KG1 (cell line): Measurements from ENCODE around the gene HSPG2.
"Not testable (repeated sequence)": the region's sequence is repeated elsewhere in the genome, so short reads cannot be mapped to it uniquely, and the experiment has no call there.

Source experiments
- DNase-seq: peaks from one replicate; lab custom pipeline; 2025; lab: John Stamatoyannopoulos, UW

The HSPG2 gene

DNA sequence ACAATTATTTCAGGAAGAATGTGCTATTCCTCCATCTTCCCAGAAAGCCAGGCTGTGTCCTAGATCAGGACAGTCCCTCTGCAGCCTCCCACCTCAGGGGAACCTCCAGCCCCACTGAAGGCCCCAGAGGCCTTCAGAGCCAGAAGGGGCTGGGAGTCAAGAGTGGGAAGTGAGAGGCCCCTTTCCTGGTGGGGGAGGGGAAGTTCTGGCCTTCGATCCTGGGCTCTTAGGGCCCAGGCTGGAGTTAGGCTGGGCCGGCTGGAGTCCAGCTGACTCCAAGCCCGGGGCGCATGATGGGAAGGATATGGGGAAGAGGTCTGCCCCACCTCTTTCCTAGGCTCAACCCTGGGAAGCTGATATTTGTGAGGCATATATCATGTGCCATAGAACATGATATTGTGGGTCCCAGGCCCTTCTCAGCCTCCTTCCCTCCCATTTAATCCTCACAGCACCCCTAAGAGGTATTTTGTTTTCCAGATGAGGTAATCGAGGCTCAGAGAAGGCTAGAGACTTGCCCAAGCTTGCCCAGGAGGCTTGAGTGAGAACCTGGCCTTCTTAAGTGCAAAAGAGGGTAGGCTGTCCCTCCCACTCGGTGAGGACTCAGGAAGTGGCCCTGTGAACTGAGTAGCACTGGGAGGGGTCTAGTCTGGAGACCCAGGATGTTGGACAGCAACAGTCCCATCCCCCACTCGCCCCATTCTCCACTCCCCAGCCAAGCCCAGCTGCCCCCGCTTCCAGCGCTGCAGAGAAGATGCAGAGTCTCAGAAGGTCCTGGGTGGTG is 18.6 kb upstream of the HSPG2 start:
- no peak for DNase-seq

GRCh38 chr1:21955058-21955457 is 17.9 kb upstream of the HSPG2 start:
- no peak for DNase-seq

DNA sequence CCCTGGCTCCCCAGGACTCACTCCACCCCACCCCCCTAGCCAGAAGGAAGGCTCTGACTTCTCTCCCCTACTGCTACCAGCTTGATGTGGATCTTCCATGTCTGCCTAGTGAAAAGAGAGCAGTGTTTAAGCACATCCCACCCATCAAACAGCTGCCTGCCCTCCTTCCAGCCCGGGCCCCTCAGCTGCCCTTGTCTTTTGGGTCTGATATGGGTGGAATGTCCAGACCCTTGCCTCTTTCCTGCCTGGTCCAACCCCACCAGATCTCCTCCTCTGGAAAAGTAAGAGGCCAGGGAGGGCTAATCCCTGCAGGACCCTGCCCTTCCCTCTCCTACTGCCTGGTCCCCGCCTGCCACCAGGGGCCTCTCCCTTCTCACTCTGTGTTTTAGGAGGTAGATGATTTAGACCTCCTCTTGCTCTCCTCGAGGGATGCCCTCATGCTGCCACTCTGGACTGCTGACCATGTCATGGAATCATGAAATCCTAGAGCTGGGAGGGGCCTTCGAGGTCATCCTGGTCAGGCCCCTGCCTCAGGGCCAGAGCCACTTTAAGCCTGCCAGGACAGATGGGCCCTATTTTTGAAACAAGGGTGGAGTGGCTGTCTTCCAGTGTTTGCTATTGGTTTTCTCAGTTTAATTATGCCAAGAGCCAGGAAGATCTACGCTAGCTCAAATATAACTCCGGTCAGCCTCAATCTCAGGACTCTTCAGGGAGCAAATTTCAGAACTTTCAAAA is 15.8 kb upstream of the HSPG2 start:
- no peak for DNase-seq

- DNase-seq: no peak
Observed at GRCh38 chr1:21951226-21951870, 14.2 kb upstream of the HSPG2 start.

DNA sequence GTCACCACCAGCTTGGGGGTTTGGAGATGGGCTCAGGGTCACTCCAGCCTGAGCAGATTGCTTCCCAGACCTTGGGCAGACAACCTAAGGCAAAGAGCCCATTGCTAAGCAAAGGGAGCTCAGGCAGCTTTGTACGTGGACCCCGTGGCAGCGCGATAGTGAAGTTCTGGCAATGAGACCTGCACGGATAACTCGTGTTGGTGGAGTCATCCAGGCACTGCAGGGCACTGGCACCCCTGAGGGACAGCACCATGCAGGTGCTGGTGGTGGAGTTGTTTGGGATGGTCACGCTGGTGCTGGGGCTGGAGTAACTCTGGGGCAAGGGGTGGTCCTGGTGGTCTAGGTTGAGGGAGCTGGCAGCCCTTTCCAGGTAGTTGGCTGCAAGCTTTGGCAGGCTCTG is 13.6 kb upstream of the HSPG2 start:
- DNase-seq: no peak

- DNase-seq: no peak
Observed at GRCh38 chr1:21946836-21947587, 9.9 kb upstream of the HSPG2 start.

DNA sequence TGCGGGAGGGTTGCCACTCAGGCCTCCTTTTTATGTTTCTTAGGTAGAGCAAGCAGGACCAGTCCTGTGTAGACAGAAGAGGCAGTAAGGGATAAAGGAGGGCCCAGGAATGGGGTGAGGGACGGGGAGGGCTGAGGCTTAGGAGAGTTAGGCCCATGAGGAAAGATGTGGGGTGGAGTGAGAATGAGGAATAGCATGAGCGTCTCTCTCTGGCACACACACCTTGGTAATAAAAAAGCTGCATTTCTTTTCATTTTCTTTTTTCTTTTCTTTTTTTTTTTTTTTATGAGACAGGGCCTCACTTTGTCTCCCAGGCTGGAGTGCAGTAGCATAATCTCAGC is 7.6 kb upstream of the HSPG2 start:
- no peak for DNase-seq

GRCh38 chr1:21942959-21943640 is 6.0 kb upstream of the HSPG2 start:
- DNase-seq: not testable (repeated sequence)

DNA sequence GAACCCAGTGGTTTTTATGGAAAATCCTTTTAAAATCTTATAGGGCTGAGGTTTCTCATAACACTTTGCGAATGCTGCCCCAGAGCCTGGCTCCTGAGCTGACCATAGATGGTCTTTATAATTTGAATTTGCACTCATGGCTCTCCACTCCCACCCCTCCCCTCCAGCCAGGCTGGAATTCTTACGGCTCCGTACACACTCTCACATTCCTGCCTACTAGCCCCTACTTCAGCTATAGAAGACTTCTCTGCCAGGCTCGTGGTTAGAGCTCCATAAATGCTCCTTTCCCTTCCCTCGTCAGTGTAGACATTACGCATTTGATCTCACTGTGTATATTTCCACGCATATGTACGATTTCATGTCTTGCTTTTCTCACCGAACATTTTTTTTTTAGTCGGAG is 5.4 kb upstream of the HSPG2 start:
- no peak for DNase-seq

DNA sequence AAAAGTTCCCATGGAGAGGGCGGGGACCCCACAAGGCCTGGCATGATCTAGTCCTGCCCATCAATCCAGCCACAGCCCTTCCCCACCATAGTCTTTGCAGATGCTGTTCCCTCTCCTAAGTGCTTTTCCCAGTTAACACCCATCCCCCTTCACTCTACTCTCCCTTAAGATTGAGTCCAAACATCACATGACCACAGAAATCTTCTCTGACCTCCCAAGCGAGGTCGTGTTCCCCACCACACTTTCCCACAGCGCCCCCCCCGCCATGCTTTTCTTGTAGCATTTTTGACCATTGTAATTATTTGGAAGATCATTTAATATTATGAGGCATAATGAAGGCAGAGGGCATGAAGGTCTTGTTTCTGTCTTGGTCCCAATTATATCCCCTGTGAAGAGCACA is 4.3 kb upstream of the HSPG2 start:
- DNase-seq: no peak

DNA sequence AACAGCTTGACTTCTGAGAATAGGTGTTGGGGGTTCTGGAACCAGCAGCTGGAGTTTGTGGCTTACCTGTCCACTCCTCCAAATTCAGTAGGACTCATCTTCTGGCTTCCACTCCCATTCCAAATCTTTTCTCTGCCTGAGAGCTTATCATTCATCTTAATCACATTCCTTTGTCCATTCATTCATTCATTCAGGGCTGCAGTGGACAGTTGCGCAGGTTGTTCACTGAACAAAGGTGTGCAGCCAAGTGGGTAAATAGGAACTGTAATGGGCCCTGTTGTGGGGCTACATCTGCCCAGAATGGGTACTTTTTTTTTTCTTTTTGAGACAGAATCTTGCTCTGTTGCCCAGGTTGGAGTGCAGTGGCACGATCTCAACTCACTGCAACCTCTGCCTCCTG is 3.4 kb upstream of the HSPG2 start:
- DNase-seq: no peak

DNA sequence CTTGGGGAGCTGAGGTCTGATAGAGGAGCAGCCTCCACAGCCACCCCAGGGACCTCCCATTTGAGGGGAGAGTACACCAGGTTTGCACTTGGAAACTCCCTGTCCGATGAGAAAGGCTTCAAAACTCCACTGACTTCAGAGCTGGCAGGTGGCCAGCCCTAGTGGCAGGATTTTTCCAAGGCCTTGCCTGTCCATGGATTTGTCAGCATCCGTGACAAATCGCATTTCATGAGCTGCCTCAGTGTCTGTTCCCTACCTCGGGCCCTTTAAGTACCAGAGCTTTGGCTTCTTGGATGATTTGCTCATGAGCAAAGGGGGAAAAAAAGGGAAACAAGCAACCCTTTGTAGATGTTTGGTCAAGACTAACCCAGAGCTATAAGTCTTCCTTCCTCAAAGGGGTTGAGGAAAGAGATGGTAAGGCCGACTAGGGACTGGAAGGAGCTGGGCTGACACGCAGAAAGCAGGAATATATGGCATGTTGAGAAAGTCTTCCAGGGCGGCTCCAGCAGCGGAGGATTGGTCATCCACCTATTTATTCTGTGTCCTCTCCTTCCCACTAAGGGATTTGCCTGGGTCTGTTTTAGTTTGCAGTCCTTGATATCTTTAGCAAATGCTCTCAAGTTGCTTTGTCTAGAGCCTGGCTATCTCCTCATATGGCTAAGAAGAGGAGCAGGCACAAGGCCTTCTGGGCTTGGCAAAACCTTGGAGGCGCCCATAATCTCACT is 2.7 kb upstream of the HSPG2 start:
- DNase-seq: no peak

DNA sequence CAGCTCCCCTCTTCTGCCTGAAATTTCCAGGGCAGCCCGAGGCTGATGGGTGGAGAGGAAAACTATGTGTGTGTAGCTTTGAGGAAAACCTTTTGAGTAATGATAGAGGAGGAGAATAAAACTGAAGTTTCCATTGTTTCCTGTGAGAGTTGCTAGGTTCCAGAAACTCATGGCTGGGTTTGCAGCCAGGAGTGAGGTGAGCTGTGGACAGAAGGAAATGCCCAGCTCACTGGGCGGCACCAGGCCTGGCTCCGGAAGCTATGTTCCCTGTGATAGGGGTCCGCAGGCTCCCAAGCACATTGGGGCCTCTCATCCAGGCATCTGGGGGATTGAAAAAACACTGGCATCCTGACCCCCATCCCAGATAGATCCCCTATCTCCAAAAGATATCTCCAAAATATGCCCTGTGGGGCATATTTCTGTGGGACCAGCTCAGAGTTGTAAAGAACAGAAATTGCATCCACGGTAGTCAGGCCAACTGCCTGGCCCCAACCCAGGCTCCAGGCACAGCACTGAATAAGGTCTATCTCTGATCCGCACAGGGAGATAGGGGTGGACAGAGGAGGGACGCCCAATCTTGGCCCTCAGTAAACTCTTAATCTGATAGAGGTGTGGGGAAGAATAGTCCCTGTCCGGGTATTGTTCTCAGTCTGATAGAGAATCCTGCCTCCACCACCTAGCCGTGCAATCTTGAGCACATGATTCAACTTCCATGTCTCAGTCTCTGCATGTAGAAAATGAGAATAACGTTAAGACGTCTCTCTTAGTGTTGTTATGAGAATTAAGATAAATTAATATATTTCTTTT is 1.8 kb upstream of the HSPG2 start:
- no peak for DNase-seq

GRCh38 chr1:21937372-21938121 is 437 bp upstream of the HSPG2 start:
- DNase-seq: no peak

GRCh38 chr1:21936366-21937031 is 611 bp downstream of the HSPG2 start:
- DNase-seq: no peak

GRCh38 chr1:21935891-21936365 is 1.2 kb downstream of the HSPG2 start:
- no peak for DNase-seq

GRCh38 chr1:21935393-21935804 is 1.7 kb downstream of the HSPG2 start:
- DNase-seq: no peak

DNA sequence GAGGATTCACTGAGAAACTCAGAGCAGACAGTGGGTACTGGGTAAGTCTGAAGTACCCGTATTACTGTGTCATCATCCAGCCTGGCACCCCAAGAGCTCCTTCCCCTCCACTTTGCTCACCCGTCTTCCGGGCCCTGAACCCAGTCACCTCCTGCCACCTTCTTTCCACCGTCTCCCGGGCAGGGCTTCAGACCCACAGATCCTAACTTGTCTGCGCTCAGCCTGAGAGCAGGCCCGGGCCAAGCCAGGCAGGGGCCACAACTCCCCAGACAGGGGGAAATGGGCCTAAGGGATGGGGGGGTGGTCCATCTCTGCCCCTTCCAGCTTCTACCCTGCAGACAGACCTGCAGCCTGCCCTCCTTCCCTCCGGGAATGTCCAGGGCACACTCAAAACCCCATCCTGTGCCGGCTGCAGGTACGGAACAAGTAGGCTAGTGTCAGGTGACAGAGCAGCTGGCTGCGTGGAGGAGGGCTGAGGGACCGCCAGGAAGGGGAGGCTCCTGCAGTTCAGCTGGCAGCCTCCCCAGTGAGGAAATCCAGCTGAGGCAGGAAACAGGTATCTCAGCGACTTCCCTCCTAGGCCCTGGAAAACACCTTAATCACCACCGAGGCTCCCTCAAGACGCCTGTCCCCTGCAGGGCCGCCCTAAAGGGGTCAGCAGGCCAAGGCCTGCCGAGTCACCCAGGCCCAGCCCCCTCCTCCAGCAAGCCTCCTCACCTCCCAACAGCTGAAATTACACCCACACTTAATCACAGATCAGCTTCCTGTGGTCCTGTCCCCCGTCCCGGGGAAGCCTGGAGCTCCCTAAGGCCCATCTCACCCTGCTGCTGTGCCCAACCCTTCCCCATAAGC is 3.5 kb downstream of the HSPG2 start:
- DNase-seq: no peak
